ENCODE data around the gene KRT9. TPM values are rescaled to one million over a fixed set of nuclear protein-coding genes. Genes with fewer than 3 reads are reported as not detected.

The KRT9 gene, protein sequence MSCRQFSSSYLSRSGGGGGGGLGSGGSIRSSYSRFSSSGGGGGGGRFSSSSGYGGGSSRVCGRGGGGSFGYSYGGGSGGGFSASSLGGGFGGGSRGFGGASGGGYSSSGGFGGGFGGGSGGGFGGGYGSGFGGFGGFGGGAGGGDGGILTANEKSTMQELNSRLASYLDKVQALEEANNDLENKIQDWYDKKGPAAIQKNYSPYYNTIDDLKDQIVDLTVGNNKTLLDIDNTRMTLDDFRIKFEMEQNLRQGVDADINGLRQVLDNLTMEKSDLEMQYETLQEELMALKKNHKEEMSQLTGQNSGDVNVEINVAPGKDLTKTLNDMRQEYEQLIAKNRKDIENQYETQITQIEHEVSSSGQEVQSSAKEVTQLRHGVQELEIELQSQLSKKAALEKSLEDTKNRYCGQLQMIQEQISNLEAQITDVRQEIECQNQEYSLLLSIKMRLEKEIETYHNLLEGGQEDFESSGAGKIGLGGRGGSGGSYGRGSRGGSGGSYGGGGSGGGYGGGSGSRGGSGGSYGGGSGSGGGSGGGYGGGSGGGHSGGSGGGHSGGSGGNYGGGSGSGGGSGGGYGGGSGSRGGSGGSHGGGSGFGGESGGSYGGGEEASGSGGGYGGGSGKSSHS
- total RNA-seq = not detected

DNA sequence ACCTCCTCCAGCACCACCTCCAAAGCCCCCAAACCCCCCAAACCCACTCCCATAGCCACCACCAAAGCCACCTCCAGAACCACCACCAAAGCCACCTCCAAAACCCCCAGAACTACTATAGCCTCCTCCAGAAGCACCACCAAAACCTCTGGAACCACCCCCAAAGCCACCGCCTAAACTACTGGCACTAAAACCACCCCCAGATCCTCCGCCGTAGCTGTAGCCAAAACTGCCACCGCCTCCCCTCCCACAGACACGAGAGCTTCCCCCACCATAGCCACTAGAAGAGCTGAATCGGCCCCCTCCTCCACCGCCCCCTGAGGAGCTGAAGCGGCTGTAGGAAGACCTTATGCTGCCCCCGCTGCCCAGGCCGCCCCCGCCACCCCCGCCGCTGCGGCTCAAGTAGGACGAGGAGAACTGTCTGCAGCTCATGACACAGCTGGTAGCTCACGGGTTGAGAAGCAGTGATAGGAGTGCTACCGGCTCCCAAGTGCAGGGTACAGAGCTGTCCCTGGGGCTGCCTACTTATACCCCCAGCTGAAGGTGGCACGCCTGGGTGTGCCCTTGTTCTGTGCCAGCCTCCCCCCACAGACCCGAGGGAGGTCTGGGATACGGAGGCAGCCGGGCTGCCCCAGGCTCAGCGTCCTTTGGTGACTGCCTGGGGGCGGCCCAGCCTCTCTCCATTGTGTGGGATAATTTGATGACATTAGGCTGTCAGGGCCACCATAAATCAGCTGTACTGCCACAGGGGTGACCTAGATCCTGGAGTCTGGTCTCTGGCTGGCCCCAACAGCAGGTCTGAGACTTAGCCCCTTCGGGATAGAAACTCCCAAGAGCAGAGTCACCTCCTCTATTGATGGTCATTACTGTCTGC, at the start of gene KRT9:
Gene KRT9 (minus strand): TSS at position 499 of the 874 bp plus-strand sequence. CDS start 67 bp downstream, at position 432.

DNA sequence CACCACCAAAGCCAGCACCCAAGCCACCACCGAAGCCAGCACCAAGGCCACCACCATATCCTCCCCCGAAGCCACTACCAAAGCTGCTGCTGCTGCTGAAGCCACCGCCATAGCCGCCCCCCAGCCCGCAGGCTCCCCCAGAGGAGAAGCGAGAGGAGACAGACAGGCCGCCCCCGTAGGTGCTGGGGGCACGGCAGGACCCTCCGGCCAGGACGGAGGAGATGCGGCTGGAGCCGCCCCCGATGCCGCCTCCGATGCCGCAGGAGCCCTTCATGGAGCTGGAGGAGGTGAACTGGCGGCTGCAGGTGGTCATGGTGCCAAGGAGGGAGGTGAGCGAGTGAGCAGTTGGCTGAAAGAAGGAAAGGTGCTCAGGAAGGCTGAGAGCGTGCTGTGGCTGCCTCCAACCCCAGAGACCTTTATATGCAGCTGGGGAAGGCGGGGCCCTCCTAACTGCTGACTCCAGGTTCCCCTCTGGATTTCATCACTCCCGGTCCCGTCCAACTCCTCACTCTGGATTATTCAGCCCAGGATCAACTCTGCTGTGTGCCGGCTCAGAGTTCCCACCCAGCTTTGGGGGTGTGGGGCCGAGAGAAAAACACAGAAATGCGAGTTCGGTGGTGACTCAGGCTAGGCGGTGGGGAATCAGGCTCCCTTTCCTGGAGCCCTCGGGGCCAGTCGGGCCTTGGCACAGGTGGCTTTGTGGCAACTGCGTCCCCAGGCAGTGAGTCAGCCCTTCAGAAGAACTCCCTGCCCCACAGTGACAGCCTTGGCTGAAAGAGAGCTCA, 40.7 kb upstream of the KRT9 start, which contains the start of gene KRT16:
Gene KRT16 (minus strand): TSS at position 392 of the 785 bp plus-strand sequence. CDS start 79 bp downstream, at position 313.

DNA sequence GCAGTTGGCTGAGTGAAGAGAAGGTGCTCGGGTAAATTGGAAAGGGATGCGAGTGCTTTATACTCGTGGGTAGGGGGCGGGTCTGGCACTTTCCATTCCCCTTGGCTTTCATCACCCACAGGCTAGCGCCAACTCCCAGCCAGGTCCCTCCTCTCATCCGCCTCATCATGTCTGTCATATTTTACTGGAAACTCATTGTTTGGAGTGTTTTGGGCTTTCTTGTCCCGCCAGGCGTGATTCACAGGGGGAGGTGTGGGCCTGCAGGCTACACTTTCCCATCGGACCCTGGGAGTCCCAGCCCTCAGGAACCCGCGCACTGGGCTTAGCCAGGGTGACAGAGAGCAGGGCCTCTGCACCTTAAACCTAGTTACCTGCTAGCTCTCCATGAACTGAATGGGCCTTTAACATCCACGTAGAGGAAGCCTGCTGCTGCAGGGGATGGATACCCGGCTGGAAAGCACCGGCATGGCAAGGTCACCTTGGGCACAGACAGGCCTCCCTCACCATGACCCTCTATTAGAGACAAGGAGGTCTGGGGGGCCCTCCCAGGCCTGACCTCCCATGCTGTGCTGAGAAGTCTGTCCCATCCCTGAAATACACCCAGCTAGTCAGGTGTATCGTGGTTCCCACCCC, 15.1 kb upstream of the KRT9 start, which contains the start of gene KRT14:
Gene KRT14 (minus strand): TSS at position 33 of the 633 bp plus-strand sequence. CDS start 61 bp downstream, outside the sequence.

DNA sequence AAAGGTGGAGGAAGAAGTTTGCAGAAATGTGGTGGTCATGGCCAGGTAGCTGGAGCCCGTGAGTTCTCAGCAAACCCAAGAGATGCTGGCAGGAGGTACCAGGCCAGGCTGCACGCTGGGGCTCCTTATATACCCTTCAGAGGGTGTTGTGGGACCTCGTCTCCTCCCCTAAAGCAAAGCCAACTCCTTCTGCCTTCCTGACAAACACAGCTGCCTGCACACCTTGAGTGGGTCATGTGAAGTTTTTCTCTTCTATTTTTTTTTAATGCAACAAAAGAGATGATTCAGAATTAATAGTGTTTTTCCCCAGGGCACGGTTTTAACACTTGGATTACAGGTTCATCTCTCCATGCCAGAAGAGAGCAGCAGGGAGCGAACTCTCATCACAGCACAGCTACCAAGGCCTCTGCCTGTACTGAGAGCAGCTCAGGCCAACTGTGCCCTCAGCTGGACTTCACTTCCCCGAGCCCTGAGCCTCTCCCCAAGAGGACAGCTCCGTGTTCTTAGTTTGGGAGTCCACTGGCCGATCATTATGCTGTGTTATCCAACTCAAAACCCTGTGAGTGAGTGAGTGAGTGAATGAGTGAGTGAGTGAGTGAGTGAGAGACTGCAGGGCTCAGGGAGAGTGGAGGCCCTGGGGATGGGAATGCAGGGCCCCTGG, 52.9 kb downstream of the KRT9 start, which contains the start of gene KRT15:
Gene KRT15 (minus strand): TSS at position 102 of the 661 bp plus-strand sequence. CDS start 63 bp downstream, at position 39.

Other genes starting within 250 kb of the KRT9 start
- not detected for gene KRT33A, start 221.2 kb downstream of the KRT9 start, total RNA-seq
- not detected for gene KRT33B, start 202.2 kb downstream of the KRT9 start, total RNA-seq
- not detected for gene KRT34, start 189.8 kb downstream of the KRT9 start, total RNA-seq
- gene KRT31, start 174.5 kb downstream of the KRT9 start, total RNA-seq = not detected
- gene KRT37, start 147.5 kb downstream of the KRT9 start, total RNA-seq = not detected
- gene KRT38, start 131.1 kb downstream of the KRT9 start, total RNA-seq = not detected
- not detected for gene KRT32, start 104.7 kb downstream of the KRT9 start, total RNA-seq
- gene KRT35, start 90.9 kb downstream of the KRT9 start, total RNA-seq = not detected
- not detected for gene KRT36, start 82.1 kb downstream of the KRT9 start, total RNA-seq
- not detected for gene KRT13, start 66.4 kb downstream of the KRT9 start, total RNA-seq
- not detected for gene KRT15, start 53.2 kb downstream of the KRT9 start, total RNA-seq
- gene KRT19, start 43.8 kb downstream of the KRT9 start, total RNA-seq = under 1 TPM in 1 of 2 donors, not detected in 1; 0.33 TPM
- gene KRT14, start 14.8 kb upstream of the KRT9 start, total RNA-seq = 1 to 10 TPM in 1 of 2 donors, under 1 TPM in 1; under 0.01 to 1.0 TPM
- under 1 TPM in 1 of 2 donors, not detected in 1; 0.69 TPM for gene KRT16, start 40.7 kb upstream of the KRT9 start, total RNA-seq
- gene KRT17, start 52.5 kb upstream of the KRT9 start, total RNA-seq = 1 to 10 TPM in 1 of 2 donors, not detected in 1; 1.7 TPM
- 10 to 100 TPM; 52.3 to 67.3 TPM for gene EIF1, start 116.8 kb upstream of the KRT9 start, total RNA-seq
- gene GAST, start 140.3 kb upstream of the KRT9 start, total RNA-seq = not detected
- under 1 TPM in 1 of 2 donors, not detected in 1; under 0.01 TPM for gene HAP1, start 162.6 kb upstream of the KRT9 start, total RNA-seq
- 1 to 10 TPM; 1.7 to 3.8 TPM for gene JUP, start 214.7 kb upstream of the KRT9 start, total RNA-seq
- 10 to 100 TPM; 17.2 to 24.0 TPM for gene P3H4, start 239.9 kb upstream of the KRT9 start, total RNA-seq
- 100 to 1,000 TPM in 1 of 2 donors, 10 to 100 TPM in 1; 64.0 to 111 TPM for gene FKBP10, start 240.9 kb upstream of the KRT9 start, total RNA-seq